Peyer's patch (tissue), 4 donors: ENCODE results near the gene ARHGAP22.

Experiments used
- POLR2A ChIP-seq, 2 donors: fragments of 450-650 bp; IDR thresholded peaks; one replicate each; pipeline ENCODE4 v1.5.1; 2017; ENCODE audit warnings: antibody characterized with exemption in 2 of 2, mild to moderate bottlenecking in 2 of 2, moderate library complexity in 2 of 2
- TF ChIP-seq, protein P1 (sequence below), 6 experiments: fragments of 450-650 bp in 4 of 6; fragments of 200-600 bp in 2 of 6; sonication (generic) in 1 of 6; IDR thresholded peaks; one replicate each; pipeline ENCODE4 v1.5.1; 2017 to 2019; ENCODE audit warnings: antibody characterized with exemption in 6 of 6, mild to moderate bottlenecking in 3 of 6, moderate library complexity in 1 of 6

DNA sequence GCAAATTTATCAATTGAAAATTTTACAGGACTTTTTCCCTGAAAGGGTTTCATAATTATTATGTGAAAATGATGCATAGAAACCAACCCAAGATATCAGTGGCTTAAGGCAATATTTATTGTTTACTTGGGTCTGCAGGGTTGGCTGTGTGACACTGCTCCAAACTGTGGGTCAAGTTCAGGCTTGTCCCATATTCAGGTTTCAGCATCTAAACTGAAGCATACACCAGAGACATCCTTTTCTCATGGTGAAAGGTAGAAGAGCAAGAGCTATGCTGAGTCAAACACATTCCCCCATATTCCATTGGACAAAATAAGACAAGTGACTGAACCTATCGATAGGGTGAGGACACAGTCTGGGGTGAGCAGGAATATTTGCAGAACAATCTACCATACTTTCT lies 187.5 kb downstream of the ARHGAP22 start:
- TF ChIP-seq, protein P1, sequence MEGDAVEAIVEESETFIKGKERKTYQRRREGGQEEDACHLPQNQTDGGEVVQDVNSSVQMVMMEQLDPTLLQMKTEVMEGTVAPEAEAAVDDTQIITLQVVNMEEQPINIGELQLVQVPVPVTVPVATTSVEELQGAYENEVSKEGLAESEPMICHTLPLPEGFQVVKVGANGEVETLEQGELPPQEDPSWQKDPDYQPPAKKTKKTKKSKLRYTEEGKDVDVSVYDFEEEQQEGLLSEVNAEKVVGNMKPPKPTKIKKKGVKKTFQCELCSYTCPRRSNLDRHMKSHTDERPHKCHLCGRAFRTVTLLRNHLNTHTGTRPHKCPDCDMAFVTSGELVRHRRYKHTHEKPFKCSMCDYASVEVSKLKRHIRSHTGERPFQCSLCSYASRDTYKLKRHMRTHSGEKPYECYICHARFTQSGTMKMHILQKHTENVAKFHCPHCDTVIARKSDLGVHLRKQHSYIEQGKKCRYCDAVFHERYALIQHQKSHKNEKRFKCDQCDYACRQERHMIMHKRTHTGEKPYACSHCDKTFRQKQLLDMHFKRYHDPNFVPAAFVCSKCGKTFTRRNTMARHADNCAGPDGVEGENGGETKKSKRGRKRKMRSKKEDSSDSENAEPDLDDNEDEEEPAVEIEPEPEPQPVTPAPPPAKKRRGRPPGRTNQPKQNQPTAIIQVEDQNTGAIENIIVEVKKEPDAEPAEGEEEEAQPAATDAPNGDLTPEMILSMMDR (IDR thresholded peaks at IDR 0.05) = no peak
- no peak for TF ChIP-seq POLR2A (IDR thresholded peaks at IDR 0.05)
